ENCODE data around the gene CPT1A. TPM values are rescaled to one million over a fixed set of nuclear protein-coding genes. Genes with fewer than 3 reads are reported as not detected.

CPT1A gene
- total RNA-seq, 2 experiments from 2014 or later, result 11.3 to 13.2 TPM

DNA sequence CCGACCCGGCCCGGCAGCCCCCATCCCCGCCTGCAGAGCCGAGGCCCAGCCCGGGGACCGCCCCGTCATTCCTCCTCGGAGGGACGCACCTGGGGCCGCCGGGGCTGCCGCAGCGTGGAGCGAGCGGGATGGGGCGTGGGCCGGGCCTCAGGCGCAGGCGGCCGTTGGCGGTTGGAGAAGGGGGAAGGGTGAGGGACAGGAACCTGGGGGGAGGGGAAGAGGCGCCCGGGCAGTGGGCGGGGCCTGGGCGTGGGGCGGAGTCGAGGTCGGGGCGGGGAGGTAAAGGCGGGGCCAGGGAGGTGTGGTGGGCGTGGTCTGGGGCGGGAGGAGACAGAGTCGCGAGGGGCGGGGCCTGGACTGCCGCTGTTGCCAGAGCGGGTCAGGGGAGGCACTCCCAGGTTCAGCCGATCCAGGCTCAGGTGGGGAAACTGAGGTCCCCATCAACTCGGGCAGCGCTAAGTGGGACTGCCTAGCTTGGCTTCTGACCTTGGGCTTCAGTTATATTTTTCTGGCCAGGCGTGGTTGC, 90.3 kb downstream of the CPT1A start, which contains the start of gene TESMIN:
TSS of gene TESMIN (minus strand) at position 190 of the 526 bp plus-strand sequence. CDS start 860 bp downstream, outside the sequence.
- Histone ChIP-seq H3K36me3 (ENCODE audit: insufficient read depth, low read length) (peaks cover 4% of the 10 kb centered on the region), H3K27me3 (ENCODE audit: control insufficient read depth in 1 of 2, insufficient read depth in 2 of 2, low read length in 2 of 2) (no peaks in the 10 kb centered on the region), H3K9me3 (ENCODE audit: control insufficient read depth in 1 of 2, insufficient read depth in 1 of 2, low read length in 2 of 2) (no peaks in the 10 kb centered on the region), H3K4me3 (ENCODE audit: low read length) (peak within 1 kb of the TSS; percentile 41), H3K4me1 (ENCODE audit: insufficient read depth, low read length) (peaks cover 18% of the 10 kb centered on the region), H3K27ac (ENCODE audit: low read depth in 1 of 2, low read length in 2 of 2) (no peak within 1 kb of the TSS)
- peaks cover 8% of the 10 kb centered on the region for H3K36me3 Mint-ChIP-seq (ENCODE audit: low read depth)
- TF ChIP-seq, protein P1, sequence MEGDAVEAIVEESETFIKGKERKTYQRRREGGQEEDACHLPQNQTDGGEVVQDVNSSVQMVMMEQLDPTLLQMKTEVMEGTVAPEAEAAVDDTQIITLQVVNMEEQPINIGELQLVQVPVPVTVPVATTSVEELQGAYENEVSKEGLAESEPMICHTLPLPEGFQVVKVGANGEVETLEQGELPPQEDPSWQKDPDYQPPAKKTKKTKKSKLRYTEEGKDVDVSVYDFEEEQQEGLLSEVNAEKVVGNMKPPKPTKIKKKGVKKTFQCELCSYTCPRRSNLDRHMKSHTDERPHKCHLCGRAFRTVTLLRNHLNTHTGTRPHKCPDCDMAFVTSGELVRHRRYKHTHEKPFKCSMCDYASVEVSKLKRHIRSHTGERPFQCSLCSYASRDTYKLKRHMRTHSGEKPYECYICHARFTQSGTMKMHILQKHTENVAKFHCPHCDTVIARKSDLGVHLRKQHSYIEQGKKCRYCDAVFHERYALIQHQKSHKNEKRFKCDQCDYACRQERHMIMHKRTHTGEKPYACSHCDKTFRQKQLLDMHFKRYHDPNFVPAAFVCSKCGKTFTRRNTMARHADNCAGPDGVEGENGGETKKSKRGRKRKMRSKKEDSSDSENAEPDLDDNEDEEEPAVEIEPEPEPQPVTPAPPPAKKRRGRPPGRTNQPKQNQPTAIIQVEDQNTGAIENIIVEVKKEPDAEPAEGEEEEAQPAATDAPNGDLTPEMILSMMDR (IDR thresholded peaks at IDR 0.05), result no peak
- H3K27me3 Mint-ChIP-seq, result no peaks in the 10 kb centered on the region
- peak; percentile 94 for ATAC-seq (ENCODE audit: poor library complexity)
- DNase-seq, result peak; percentile 86 to 97 (median 94)
- CTCF ChIA-PET, result no interaction called here
- H3K9me3 Mint-ChIP-seq, result no peaks in the 10 kb centered on the region
- intact Hi-C loops (cut with DNase I, micrococcal nuclease), result loop anchor here (2.0 to 10.0 kb wide), 5 partner anchors 91 to 923 kb away; partner anchors contain the start of genes CHKA (in 1 of the 2), CPT1A (in 1 of the 2), LTO1 (in 1 of the 2) and TPCN2 (in 1 of the 2)
- peak within 1 kb of the TSS; percentile 81 for H3K4me3 Mint-ChIP-seq
- peaks cover 11% of the 10 kb centered on the region for H3K4me1 Mint-ChIP-seq (ENCODE audit: low read depth)
- POLR2A ChIA-PET, result interaction anchor here (0.8 kb wide), 1 partner anchor 91 kb away, joined by 3 read pairs; no protein-coding TSS in a partner anchor
- no peak within 1 kb of the TSS for H3K27ac Mint-ChIP-seq

DNA sequence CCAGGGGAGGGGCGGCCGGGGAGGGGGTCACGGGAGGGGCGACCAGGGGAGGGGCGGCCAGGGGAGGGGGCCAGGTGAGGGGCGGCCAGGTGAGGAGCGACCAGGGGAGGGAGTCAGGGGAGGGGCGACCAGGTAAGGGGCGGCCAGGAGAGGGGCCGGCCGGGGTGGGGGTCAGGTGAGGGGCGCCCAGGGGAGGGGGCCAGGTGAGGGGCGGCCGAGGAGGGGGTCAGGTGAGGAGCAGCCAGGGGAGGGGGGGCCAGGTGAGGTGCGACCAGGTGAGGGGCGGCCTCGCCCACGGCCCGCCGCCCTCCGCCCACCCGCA, 90.8 kb downstream of the CPT1A start:
- peak overlapping the region; percentile 41 for H3K4me3 ChIP-seq (ENCODE audit: low read length)
- H3K27ac ChIP-seq (ENCODE audit: low read depth in 1 of 2, low read length in 2 of 2), result no peak overlapping the region
- no peaks in the 10 kb centered on the region for H3K9me3 ChIP-seq (ENCODE audit: control insufficient read depth in 1 of 2, insufficient read depth in 1 of 2, low read length in 2 of 2)
- no peak for DNase-seq
- peaks cover 11% of the 10 kb centered on the region for H3K4me1 Mint-ChIP-seq (ENCODE audit: low read depth)
- POLR2A ChIA-PET, result interaction anchor here (0.8 to 2.0 kb wide), 2 partner anchors 91 to 93 kb away, joined by 3 to 8 read pairs; no protein-coding TSS in a partner anchor
- CTCF ChIA-PET, result no interaction called here
- H3K27me3 ChIP-seq (ENCODE audit: control insufficient read depth in 1 of 2, insufficient read depth in 2 of 2, low read length in 2 of 2), result no peaks in the 10 kb centered on the region
- H3K36me3 Mint-ChIP-seq (ENCODE audit: low read depth), result peaks cover 9% of the 10 kb centered on the region
- H3K4me1 ChIP-seq (ENCODE audit: insufficient read depth, low read length), result peaks cover 18% of the 10 kb centered on the region
- TF ChIP-seq, protein P1 (IDR thresholded peaks at IDR 0.05), result no peak
- no peak overlapping the region for H3K4me3 Mint-ChIP-seq
- H3K27ac Mint-ChIP-seq, result no peak overlapping the region
- H3K36me3 ChIP-seq (ENCODE audit: insufficient read depth, low read length), result peaks cover 3% of the 10 kb centered on the region
- ATAC-seq (ENCODE audit: poor library complexity), result no peak
- intact Hi-C loops (cut with DNase I, micrococcal nuclease), result loop anchor here (2.0 to 10.0 kb wide), 5 partner anchors 91 to 924 kb away; partner anchors contain the start of genes CHKA (in 1 of the 2), CPT1A (in 1 of the 2), LTO1 (in 1 of the 2) and TPCN2 (in 1 of the 2)
- no peaks in the 10 kb centered on the region for H3K27me3 Mint-ChIP-seq
- H3K9me3 Mint-ChIP-seq, result no peaks in the 10 kb centered on the region

DNA sequence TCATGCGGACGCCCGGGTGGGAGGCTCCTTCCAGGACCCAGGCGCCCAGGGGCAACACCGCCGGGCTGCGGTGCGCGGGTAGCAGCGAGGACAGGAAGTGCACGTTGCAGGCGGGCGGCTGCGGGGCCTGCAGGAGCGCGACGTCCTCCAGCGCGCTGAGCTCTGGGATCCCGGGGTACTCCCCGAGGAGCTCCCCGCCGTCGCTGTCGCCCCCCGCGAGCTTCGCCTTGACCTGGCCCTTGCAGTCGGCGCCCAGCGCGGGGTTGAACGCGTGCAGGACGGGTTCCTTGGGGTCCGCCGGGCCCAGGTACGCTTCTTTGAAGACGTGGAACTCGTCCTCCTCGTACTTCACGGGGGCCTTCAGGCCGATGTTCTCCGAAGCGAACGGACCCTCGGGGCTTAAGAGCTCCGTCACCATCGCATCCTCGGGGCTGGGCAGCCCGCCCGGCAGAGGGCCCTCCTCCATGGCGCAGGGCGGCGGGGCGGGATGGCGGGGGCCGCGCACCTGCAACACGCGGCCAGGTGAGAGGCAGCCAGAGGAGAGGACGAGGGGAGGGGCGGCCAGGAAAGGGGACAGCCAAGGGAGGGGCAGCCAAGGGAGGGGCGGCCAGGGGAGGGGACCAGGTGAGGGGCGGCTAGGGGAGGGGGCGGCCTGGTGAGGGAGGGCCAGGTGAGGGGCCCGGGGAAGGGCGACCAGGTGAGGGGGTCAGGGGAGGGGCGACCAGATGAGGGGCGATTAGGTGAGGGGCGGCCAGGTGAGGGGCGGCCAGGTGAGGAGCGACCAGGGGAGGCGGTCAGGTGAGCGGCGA, 91.3 kb downstream of the CPT1A start:
- ChIA-PET POLR2A (interaction anchor here (2.0 kb wide), 1 partner anchor 93 kb away, joined by 8 read pairs; no protein-coding TSS in a partner anchor), CTCF (interaction anchor here (0.8 to 1.6 kb wide), 2 partner anchors 92 to 94 kb away, joined by 3 to 4 read pairs; partner anchors contain the start of gene CPT1A)
- H3K27ac ChIP-seq (ENCODE audit: low read depth in 1 of 2, low read length in 2 of 2), result no peak overlapping the region
- H3K27ac Mint-ChIP-seq, result peak overlapping the region; percentile 58
- no peaks in the 10 kb centered on the region for H3K9me3 ChIP-seq (ENCODE audit: control insufficient read depth in 1 of 2, insufficient read depth in 1 of 2, low read length in 2 of 2)
- DNase-seq (peak in 11 of 14 experiments; percentile 11 to 48 (median 20)), ATAC-seq (ENCODE audit: poor library complexity) (no peak)
- TF ChIP-seq, protein P1 (IDR thresholded peaks at IDR 0.05), result no peak
- H3K9me3 Mint-ChIP-seq, result no peaks in the 10 kb centered on the region
- H3K36me3 ChIP-seq (ENCODE audit: insufficient read depth, low read length), result peaks cover 8% of the 10 kb centered on the region
- H3K36me3 Mint-ChIP-seq (ENCODE audit: low read depth), result peaks cover 15% of the 10 kb centered on the region
- H3K27me3 ChIP-seq (ENCODE audit: control insufficient read depth in 1 of 2, insufficient read depth in 2 of 2, low read length in 2 of 2), result no peaks in the 10 kb centered on the region
- H3K27me3 Mint-ChIP-seq, result no peaks in the 10 kb centered on the region
- intact Hi-C loops (cut with DNase I, micrococcal nuclease), result loop anchor here (2.0 to 10.0 kb wide), 5 partner anchors 92 to 924 kb away; partner anchors contain the start of genes CHKA (in 1 of the 2), CPT1A (in 1 of the 2), LTO1 (in 1 of the 2) and TPCN2 (in 1 of the 2)
- H3K4me1 ChIP-seq (ENCODE audit: insufficient read depth, low read length), result peaks cover 18% of the 10 kb centered on the region
- H3K4me3 ChIP-seq (ENCODE audit: low read length), result peak overlapping the region; percentile 12
- peak overlapping the region; percentile 84 for H3K4me3 Mint-ChIP-seq
- peaks cover 11% of the 10 kb centered on the region for H3K4me1 Mint-ChIP-seq (ENCODE audit: low read depth)
